Central memory CD4-positive, alpha-beta T cell (primary cell): ENCODE data around the gene BST1.
A peak's percentile ranks its signal among the peaks of the same experiment; 100 is the strongest.
"Not testable (repeated sequence)": the region's sequence is repeated elsewhere in the genome, so short reads cannot be mapped to it uniquely, and the experiment has no call there.

Experiments
- DNase-seq: peaks from one replicate; pipeline ENCODE4 v3.0.0; 2022

BST1 gene

GRCh38 chr4:15753081-15753480, 50.2 kb downstream of the BST1 start:
- DNase-seq, result no peak

- DNase-seq, result no peak
Measured at GRCh38 chr4:15753786-15754185, 50.9 kb downstream of the BST1 start.

GRCh38 chr4:15754323-15754722, 51.5 kb downstream of the BST1 start:
- DNase-seq, result peak; percentile 61

- no peak for DNase-seq
Measured at GRCh38 chr4:15755321-15756155, 52.7 kb downstream of the BST1 start.

- DNase-seq, result peak; percentile 89
Measured at GRCh38 chr4:15756361-15756861, 53.5 kb downstream of the BST1 start.

GRCh38 chr4:15757054-15757453, 54.2 kb downstream of the BST1 start:
- no peak for DNase-seq

- no peak for DNase-seq
Measured at GRCh38 chr4:15758294-15758693, 55.4 kb downstream of the BST1 start.

- DNase-seq, result not testable (repeated sequence)
Measured at GRCh38 chr4:15762460-15762859, 59.6 kb downstream of the BST1 start.

GRCh38 chr4:15765391-15765790, 62.5 kb downstream of the BST1 start:
- no peak for DNase-seq

GRCh38 chr4:15765910-15766697, 63.2 kb downstream of the BST1 start:
- peak; percentile 74 for DNase-seq

GRCh38 chr4:15766821-15767220, 64.0 kb downstream of the BST1 start:
- DNase-seq, result no peak

- DNase-seq, result no peak
Measured at GRCh38 chr4:15769202-15769601, 66.3 kb downstream of the BST1 start.

GRCh38 chr4:15771216-15772058, 68.6 kb downstream of the BST1 start:
- DNase-seq, result no peak

- DNase-seq, result no peak
Measured at GRCh38 chr4:15774020-15774420, 71.2 kb downstream of the BST1 start.

GRCh38 chr4:15776871-15777648, 74.2 kb downstream of the BST1 start:
- DNase-seq, result no peak

- no peak for DNase-seq
Measured at GRCh38 chr4:15777697-15778288, 74.9 kb downstream of the BST1 start.

GRCh38 chr4:15778289-15779241, 75.7 kb downstream of the BST1 start, which contains the start of gene CD38:
Gene CD38, plus strand, starts transcription at chr4:15778328. Its CDS starts 87 bp downstream, at chr4:15778415.
- peak; percentile 39 for DNase-seq

GRCh38 chr4:15779306-15779705, 76.4 kb downstream of the BST1 start:
- no peak for DNase-seq

GRCh38 chr4:15779809-15780208, 76.9 kb downstream of the BST1 start:
- DNase-seq, result no peak

GRCh38 chr4:15781427-15782095, 78.7 kb downstream of the BST1 start:
- no peak for DNase-seq
